K562 (cell line): ENCODE data around the gene NTN1. TPM values are rescaled to one million over a fixed set of nuclear protein-coding genes. Genes with fewer than 3 reads are reported as not detected.
"Not testable (repeated sequence)": the region's sequence is repeated elsewhere in the genome, so short reads cannot be mapped to it uniquely, and the experiment has no call there.

Source experiments
- ATAC-seq: fragments of 200-7000 bp; cut with Tn5 transposase; 3 replicates; pipeline ENCODE4 v1.9.1; 2020; ENCODE audit warnings: moderate library complexity
- BruUV-seq: library from RNA; stranded (reverse); fragments of 400-500 nt; replicated peaks from 2 replicates; lab custom pipeline; 2021; lab: Mats Ljungman, UMichigan
- CTCF ChIA-PET: fragments of 300-600 bp; formaldehyde crosslinking; extraction: SDS; loops from one replicate; lab custom pipeline; 2021; ENCODE audit warnings: low intra/inter-chr PET ratio; lab: Yijun Ruan, JAX
- POLR2A ChIA-PET: fragments of 300-600, 350-650 bp; sonication (Branson Sonifier 250); formaldehyde crosslinking; extraction: SDS; loops from one replicate; lab custom pipeline; 2021; ENCODE audit warnings: antibody characterized with exemption, inconsistent platforms; lab: Yijun Ruan, JAX
- DNase-seq, 4 experiments: peaks; one replicate each; pipeline versions ENCODE4 v3.0.0 to v3.0.0-alpha.2; 2011 to 2018; ENCODE audit warnings: low spot score in 3 of 4, mixed read lengths in 3 of 4; ENCODE audit errors: extremely low read depth in 1 of 4
- FAIRE-seq: peaks from 2 replicates; lab custom pipeline; 2011; peaks lifted over from hg19 to GRCh38; lab: Jason Lieb, UNC
- H2AFZ ChIP-seq: 2 replicates; pipeline ENCODE4 v1.6.0; 2011; ENCODE audit warnings: low read depth, low read length, control low read depth, inconsistent platforms
- H3K27ac ChIP-seq: fragments of 200-600 bp; 3 replicates; pipeline ENCODE4 v1.8.0; 2011; ENCODE audit warnings: low read depth, mild to moderate bottlenecking, control low read depth, inconsistent platforms, low read length, moderate library complexity, mixed read lengths; ENCODE audit errors: extremely low read depth
- H3K27me3 ChIP-seq, 2 experiments: fragments of 300-600 bp in 1 of 2; 2 replicates in 1 of 2; 3 replicates in 1 of 2; pipeline versions ENCODE4 v1.6.0 to v1.8.0; 2011; ENCODE audit warnings: inconsistent platforms in 2 of 2, low read length in 2 of 2, mild to moderate bottlenecking in 1 of 2, mixed read lengths in 1 of 2, moderate library complexity in 1 of 2; ENCODE audit not compliant: control insufficient read depth in 2 of 2, insufficient read depth in 2 of 2
- H3K36me3 ChIP-seq: fragments of 300-600 bp; 3 replicates; pipeline ENCODE4 v1.8.0; 2011; ENCODE audit warnings: mild to moderate bottlenecking, low read length, inconsistent platforms; ENCODE audit not compliant: control insufficient read depth, insufficient read depth
- H3K4me1 ChIP-seq, 2 experiments: fragments of 200-600 bp in 1 of 2; replicated peaks in 1 of 2; 2 replicates in 1 of 2; 3 replicates in 1 of 2; pipeline versions ENCODE4 v1.5.1 to v1.8.0; 2011; ENCODE audit warnings: inconsistent platforms in 2 of 2, low read length in 2 of 2, mild to moderate bottlenecking in 1 of 2, mixed read lengths in 1 of 2, moderate library complexity in 1 of 2; ENCODE audit not compliant: control insufficient read depth in 2 of 2, insufficient read depth in 2 of 2
- H3K4me2 ChIP-seq: 2 replicates; pipeline ENCODE4 v1.6.1; 2011; ENCODE audit warnings: low read length, control low read depth, inconsistent platforms, mixed read lengths; ENCODE audit not compliant: insufficient read depth
- H3K4me3 ChIP-seq: fragments of 200-600 bp; sonication (generic), shearing (Covaris generic); 2 replicates; pipeline ENCODE4 v1.5.1; 2016; ENCODE audit warnings: control low read depth, inconsistent platforms
- H3K79me2 ChIP-seq: fragments of 200-600 bp; 3 replicates; pipeline ENCODE4 v1.8.0; 2011; ENCODE audit warnings: low read length, inconsistent platforms; ENCODE audit not compliant: control insufficient read depth, insufficient read depth
- H3K9ac ChIP-seq, 2 experiments: 2 replicates each; pipeline versions ENCODE4 v1.6.0 to v1.6.1; 2011; ENCODE audit warnings: low read depth in 2 of 2, low read length in 2 of 2, control low read depth in 1 of 2, inconsistent platforms in 1 of 2, mild to moderate bottlenecking in 1 of 2, mixed read lengths in 1 of 2; ENCODE audit not compliant: insufficient read depth in 1 of 2
- H3K9me1 ChIP-seq: one replicate; pipeline ENCODE4 v1.6.0; 2011; ENCODE audit warnings: inconsistent platforms, mild to moderate bottlenecking, low read length, moderate library complexity; ENCODE audit not compliant: control insufficient read depth, insufficient read depth
- H3K9me3 ChIP-seq: replicated peaks from 2 replicates; pipeline ENCODE4 v1.5.1; 2011; ENCODE audit warnings: low read depth, low read length, inconsistent platforms; ENCODE audit not compliant: control insufficient read depth, insufficient read depth
- H4K20me1 ChIP-seq: replicated peaks from 2 replicates; pipeline ENCODE4 v1.6.1; 2011; ENCODE audit warnings: low read length, inconsistent platforms, mixed read lengths; ENCODE audit not compliant: control insufficient read depth, insufficient read depth
- TBL1XR1 ChIP-seq, 2 experiments: IDR thresholded peaks; 2 replicates each; pipeline ENCODE4 v1.6.1; 2012; ENCODE audit warnings: improper control_type of control experiment in 2 of 2, low read length in 2 of 2, mild to moderate bottlenecking in 1 of 2
- ZNF699 ChIP-seq: fragments of 250-450 bp; sonication (Bioruptor Pico); IDR thresholded peaks from 2 replicates; pipeline ENCODE4 v1.8.0; 2021; ENCODE audit warnings: mild to moderate bottlenecking, moderate library complexity; ENCODE audit not compliant: insufficient replicate concordance
- WGBS: fragments of 100-300 bp; shearing (Covaris generic); methylation state at CpG from one replicate; pipeline ENCODE4 v1.1.6; 2016; ENCODE audit warnings: low coverage, mixed read lengths; ENCODE audit not compliant: insufficient coverage; ENCODE audit errors: missing lambda C conversion rate; 5-methylcytosine and 5-hydroxymethylcytosine counted together
- in situ Hi-C: fragments of 300-500 bp; cut with MboI; formaldehyde crosslinking; loops from 4 replicates; pipeline ENCODE4 v1.15.0; 2018; ENCODE audit warnings: inconsistent platforms, mixed read lengths
- intact Hi-C: fragments of 100-400 bp; cut with micrococcal nuclease; formaldehyde crosslinking; loops from 2 replicates; pipeline ENCODE4 v1.14.2; 2022
- polyA plus RNA-seq, 8 experiments: library from polyadenylated mRNA; depleted of rRNA in 4 of 8; stranded (reverse) in 5 of 8; unstranded in 3 of 8; fragments of >200 nt; fragmentation: Nextera tagmentation in 2 of 8; fragmentation: Illumina TruSeq in 1 of 8; extraction: Ambion mirVana in 2 of 8; extraction: Trizol in 1 of 8; gene quantifications; 2 replicates each; pipeline versions ENCODE4 v1.2.1 to v1.2.3, GENCODE V29; 2011 to 2014; ENCODE audit warnings: inconsistent platforms in 1 of 8, missing spikeins in 1 of 8
- total RNA-seq, 7 experiments: library from RNA; depleted of rRNA in 6 of 7; stranded (reverse); fragments of >200 nt in 6 of 7; fragmentation: Illumina TruSeq in 2 of 7; extraction: Trizol in 2 of 7; gene quantifications; 2 replicates each; pipeline versions ENCODE4 v1.2.1 to v1.2.3, GENCODE V29; 2011 to 2021; ENCODE audit warnings: low replicate concordance in 1 of 7
- TF ChIP-seq, protein P1 (sequence below): fragments of 450-650 bp; IDR thresholded peaks from 2 replicates; pipeline ENCODE4 v1.6.1; 2016
- TF ChIP-seq, protein P2 (sequence below), 2 experiments: IDR thresholded peaks in 1 of 2; conservative IDR thresholded peaks in 1 of 2; 2 replicates each; pipeline ENCODE4 v1.6.1; 2016; ENCODE audit warnings: low read depth in 2 of 2, mild to moderate bottlenecking in 1 of 2, missing compliant biosample characterization in 1 of 2, missing genetic modification characterization in 1 of 2, moderate library complexity in 1 of 2

Gene NTN1
- total and polyA plus RNA-seq, 9 of the 15 experiments (the other 6 are each of a cell fraction or from before 2014, with no cell fraction given) = 0.02 TPM; not detected in 8

DNA sequence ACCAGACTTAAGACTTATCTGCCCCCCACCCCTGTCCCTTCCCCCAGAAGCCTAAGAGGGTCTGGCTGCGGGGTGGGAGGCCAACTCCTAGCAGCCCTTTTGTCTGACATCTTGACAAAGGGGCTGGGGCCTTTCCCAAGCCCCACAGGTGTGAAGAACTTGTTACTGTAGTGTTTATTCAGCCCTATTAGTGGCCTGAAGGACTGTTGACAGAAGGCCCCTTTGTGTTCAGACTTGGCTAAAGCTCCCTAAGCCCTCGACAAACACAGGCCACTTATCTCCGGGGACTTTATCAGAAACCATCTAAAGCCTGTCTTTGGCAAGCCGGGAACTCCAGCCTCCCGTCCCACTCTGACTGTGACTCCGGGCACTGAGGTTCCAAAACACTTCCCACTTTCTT lies 129.8 kb downstream of the NTN1 start (continued):
- TF ChIP-seq ZNF699 (no peak), TBL1XR1 (IDR thresholded peaks at IDR 0.05; ENCODE audit: low read length in 2 of 2) (no peak)

DNA sequence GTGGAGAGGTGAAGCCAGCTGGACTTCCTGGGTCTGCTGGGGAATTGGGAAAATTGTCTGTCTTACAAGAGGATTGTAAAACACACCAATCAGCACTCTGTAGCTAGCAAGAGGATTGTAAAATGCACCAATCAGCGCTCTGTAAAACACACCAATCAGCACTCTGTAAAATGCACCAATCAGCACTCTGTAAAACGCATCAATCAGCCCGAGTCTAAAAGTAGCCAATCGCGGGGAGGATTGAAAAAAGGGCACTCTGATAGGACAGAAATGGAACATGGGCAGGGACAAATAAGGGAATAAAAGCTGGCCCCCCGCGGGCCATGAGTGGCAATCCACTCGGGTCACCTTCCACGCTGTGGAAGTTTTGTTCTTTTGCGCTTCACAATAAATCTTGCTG lies 130.4 kb downstream of the NTN1 start:
- POLR2A ChIA-PET, FAIRE-seq, H4K20me1 ChIP-seq, H3K36me3 ChIP-seq, BruUV-seq, DNase-seq, H2AFZ ChIP-seq, H3K9ac ChIP-seq, ATAC-seq, CTCF ChIA-PET, H3K9me3 ChIP-seq, H3K4me3 ChIP-seq, H3K27ac ChIP-seq, H3K79me2 ChIP-seq, H3K4me1 ChIP-seq, H3K9me1 ChIP-seq, H3K27me3 ChIP-seq, intact Hi-C loops, H3K4me2 ChIP-seq, in situ Hi-C loops: not testable (repeated sequence)
- WGBS = 16% methylated on average over 10 of the region's 10 CpGs
- TF ChIP-seq, protein P1, sequence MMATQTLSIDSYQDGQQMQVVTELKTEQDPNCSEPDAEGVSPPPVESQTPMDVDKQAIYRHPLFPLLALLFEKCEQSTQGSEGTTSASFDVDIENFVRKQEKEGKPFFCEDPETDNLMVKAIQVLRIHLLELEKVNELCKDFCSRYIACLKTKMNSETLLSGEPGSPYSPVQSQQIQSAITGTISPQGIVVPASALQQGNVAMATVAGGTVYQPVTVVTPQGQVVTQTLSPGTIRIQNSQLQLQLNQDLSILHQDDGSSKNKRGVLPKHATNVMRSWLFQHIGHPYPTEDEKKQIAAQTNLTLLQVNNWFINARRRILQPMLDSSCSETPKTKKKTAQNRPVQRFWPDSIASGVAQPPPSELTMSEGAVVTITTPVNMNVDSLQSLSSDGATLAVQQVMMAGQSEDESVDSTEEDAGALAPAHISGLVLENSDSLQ = peak; percentile 57; the same call in 1 of the 2 replicates
- TF ChIP-seq, protein P2, sequence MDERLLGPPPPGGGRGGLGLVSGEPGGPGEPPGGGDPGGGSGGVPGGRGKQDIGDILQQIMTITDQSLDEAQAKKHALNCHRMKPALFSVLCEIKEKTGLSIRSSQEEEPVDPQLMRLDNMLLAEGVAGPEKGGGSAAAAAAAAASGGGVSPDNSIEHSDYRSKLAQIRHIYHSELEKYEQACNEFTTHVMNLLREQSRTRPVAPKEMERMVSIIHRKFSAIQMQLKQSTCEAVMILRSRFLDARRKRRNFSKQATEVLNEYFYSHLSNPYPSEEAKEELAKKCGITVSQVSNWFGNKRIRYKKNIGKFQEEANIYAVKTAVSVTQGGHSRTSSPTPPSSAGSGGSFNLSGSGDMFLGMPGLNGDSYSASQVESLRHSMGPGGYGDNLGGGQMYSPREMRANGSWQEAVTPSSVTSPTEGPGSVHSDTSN (CRISPR knock-in tag; IDR thresholded peaks at IDR 0.05; ENCODE audit: low read depth) = not testable (repeated sequence)
- TF ChIP-seq, protein P2 (tag; conservative IDR thresholded peaks at IDR 0.05; ENCODE audit: low read depth) = 0 out of 2 replicates have a peak, but pooled peaks have one; percentile 10
